Tibial nerve (tissue), 4 donors: ENCODE results near the gene IZUMO1. TPM values are rescaled to one million over a fixed set of nuclear protein-coding genes. Genes with fewer than 3 reads are reported as not detected.
A peak's percentile ranks its signal among the peaks of the same experiment; 100 is the strongest.
"Not testable (repeated sequence)": the region's sequence is repeated elsewhere in the genome, so short reads cannot be mapped to it uniquely, and the experiment has no call there.

Experiments
- DNase-seq, 2 donors: peaks; one replicate each; pipeline ENCODE4 v3.0.0-alpha.2; 2019; ENCODE audit warnings: low spot score in 2 of 2
- H3K27ac ChIP-seq, 4 donors: fragments of 200-600 bp; sonication (generic) in 3 of 4; one replicate each; pipeline ENCODE4 v1.5.1; 2017 to 2019; ENCODE audit warnings: mild to moderate bottlenecking in 1 of 4
- H3K27me3 ChIP-seq, 2 donors: fragments of 200-600 bp; sonication (generic) in 1 of 2; one replicate each; pipeline versions ENCODE4 v1.5.1 to v1.6.0; 2017 to 2019
- H3K36me3 ChIP-seq, 3 donors: fragments of 200-600 bp; sonication (generic); one replicate each; pipeline ENCODE4 v1.5.1; 2018 to 2019
- H3K4me1 ChIP-seq, 4 donors: fragments of 200-600 bp; sonication (generic) in 3 of 4; one replicate each; pipeline ENCODE4 v1.5.1; 2017 to 2019
- H3K4me3 ChIP-seq, 4 donors: fragments of 200-600 bp; sonication (generic) in 3 of 4; one replicate each; pipeline ENCODE4 v1.5.1; 2017 to 2019; ENCODE audit warnings: mild to moderate bottlenecking in 1 of 4, moderate library complexity in 1 of 4
- H3K9me3 ChIP-seq, 4 donors: fragments of 200-600 bp; sonication (generic) in 3 of 4; one replicate each; pipeline ENCODE4 v1.5.1; 2017 to 2019
- CTCF ChIP-seq, 5 experiments: fragments of 200-600 bp in 3 of 5; fragments of 450-650 bp in 2 of 5; sonication (generic) in 3 of 5; IDR thresholded peaks; one replicate each; pipeline ENCODE4 v1.5.1; 2016 to 2019; ENCODE audit warnings: antibody characterized with exemption in 5 of 5, mild to moderate bottlenecking in 3 of 5, moderate library complexity in 2 of 5
- EP300 ChIP-seq, 2 donors: sonication (generic); formaldehyde crosslinking; IDR thresholded peaks; one replicate each; pipeline ENCODE4 v1.6.1; 2017; ENCODE audit warnings: antibody characterized with exemption in 2 of 2, mild to moderate bottlenecking in 1 of 2
- POLR2A ChIP-seq, 2 donors: fragments of 450-650 bp; IDR thresholded peaks; one replicate each; pipeline ENCODE4 v1.6.1; 2017; ENCODE audit warnings: antibody characterized with exemption in 2 of 2, mild to moderate bottlenecking in 2 of 2, moderate library complexity in 2 of 2
- WGBS, 2 donors: methylation state at CpG; one replicate each; pipeline ENCODE4 v1.1.5; 2018; 5-methylcytosine and 5-hydroxymethylcytosine counted together
- small RNA-seq: library from RNA; depleted of rRNA; stranded (forward); fragments of <200 nt; gene quantifications from one replicate; pipeline ENCODE3, GENCODE V24; 2016
- total RNA-seq, 4 donors: library from RNA; depleted of rRNA; stranded (reverse); fragments of >200 nt; gene quantifications; one replicate each; pipeline ENCODE4 v1.1.0, GENCODE V29; 2016

The IZUMO1 gene
- total RNA-seq, 4 donors from 2014 or later, result 0.21 to 0.30 TPM; not detected in 2

GRCh38 chr19:48696353-48697010 is 50.2 kb downstream of the IZUMO1 start:
- Histone ChIP-seq H3K4me3 (peak overlapping the region in 3 of 4 donors; percentile 4 to 20 (median 17)), H3K27ac (peak overlapping the region in 1 of 4 donors; percentile 68), H3K36me3 (peaks cover 0 to 20% (median 0%) of the 10 kb centered on the region in 3 donors), H3K4me1 (peaks cover 0 to 12% (median 2%) of the 10 kb centered on the region in 4 donors), H3K27me3 (peaks cover 0 to 21% of the 10 kb centered on the region in 2 donors), H3K9me3 (no peaks in the 10 kb centered on the region)
- WGBS, 2 donors, result 7 to 14% methylated on average over 31 to 33 of the region's 34 CpGs
- TF ChIP-seq EP300 (IDR thresholded peaks at IDR 0.05), result no peak
- no peak for TF ChIP-seq CTCF (IDR thresholded peaks at IDR 0.05)
- no peak for TF ChIP-seq POLR2A (IDR thresholded peaks at IDR 0.05)
- DNase-seq, result no peak

GRCh38 chr19:48695743-48696352 is 50.9 kb downstream of the IZUMO1 start, which contains the start of gene FUT2:
TSS of gene FUT2 (plus strand) at chr19:48695971. CDS start at chr19:48702957, 6,986 bp downstream.
- Histone ChIP-seq H3K4me3 (peak within 1 kb of the TSS in 3 of 4 donors; percentile 4 to 20 (median 17)), H3K27me3 (peaks cover 0 to 21% of the 10 kb centered on the region in 2 donors), H3K36me3 (peaks cover 0 to 14% (median 0%) of the 10 kb centered on the region in 3 donors), H3K9me3 (no peaks in the 10 kb centered on the region), H3K4me1 (peaks cover 0 to 12% (median 2%) of the 10 kb centered on the region in 4 donors), H3K27ac (peak within 1 kb of the TSS in 1 of 4 donors; percentile 68)
- DNase-seq, result no peak
- 42 to 45% methylated on average over 13 to 16 of the region's 16 CpGs for WGBS, 2 donors
- TF ChIP-seq EP300 (IDR thresholded peaks at IDR 0.05), result no peak
- no peak for TF ChIP-seq CTCF (IDR thresholded peaks at IDR 0.05)
- no peak for TF ChIP-seq POLR2A (IDR thresholded peaks at IDR 0.05)

GRCh38 chr19:48693629-48694028 is 53.1 kb downstream of the IZUMO1 start:
- Histone ChIP-seq H3K27me3 (peaks cover 0 to 21% of the 10 kb centered on the region in 2 donors), H3K4me1 (peaks cover 0 to 12% (median 2%) of the 10 kb centered on the region in 4 donors), H3K36me3 (peaks cover 0 to 13% (median 0%) of the 10 kb centered on the region in 3 donors)
- 77 to 89% methylated on average over 9 of the region's 9 CpGs for WGBS, 2 donors
- H3K9me3 ChIP-seq, H3K27ac ChIP-seq, DNase-seq, H3K4me3 ChIP-seq: not testable (repeated sequence)

Small RNA genes within 50 kb of the gene (small RNA-seq; reads per million reads assigned to genes)
- not detected for gene RNU6-317P

Other genes starting within 250 kb of the IZUMO1 start
- 1 to 10 TPM in 1 of 4 donors, under 1 TPM in 2, not detected in 1; under 0.01 to 1.8 (median 0.59) TPM for gene LMTK3, start 235.1 kb downstream of the IZUMO1 start, total RNA-seq
- gene SULT2B1, start 194.7 kb downstream of the IZUMO1 start, total RNA-seq, result not detected
- not detected for gene SPACA4, start 140.2 kb downstream of the IZUMO1 start, total RNA-seq
- gene FAM83E, start 131.8 kb downstream of the IZUMO1 start, total RNA-seq, result not detected
- gene RPL18, start 127.7 kb downstream of the IZUMO1 start, total RNA-seq, result 1,000 to 10,000 TPM; 2,253 to 3,141 (median 2,490) TPM
- 10 to 100 TPM; 28.0 to 34.7 (median 30.1) TPM for gene SPHK2, start 127.4 kb downstream of the IZUMO1 start, total RNA-seq
- 10 to 100 TPM in 2 of 4 donors, 1 to 10 TPM in 2; 2.4 to 20.1 (median 10.1) TPM for gene DBP, start 109.5 kb downstream of the IZUMO1 start, total RNA-seq
- 1 to 10 TPM; 3.1 to 5.4 (median 4.0) TPM for gene CA11, start 100.7 kb downstream of the IZUMO1 start, total RNA-seq
- gene NTN5, start 73.9 kb downstream of the IZUMO1 start, total RNA-seq, result 1 to 10 TPM in 3 of 4 donors, under 1 TPM in 1; 0.78 to 6.9 (median 2.2) TPM
- gene FUT2, start 50.9 kb downstream of the IZUMO1 start, total RNA-seq, result under 1 TPM in 1 of 4 donors, not detected in 3; 0.44 TPM
- 1 to 10 TPM; 2.7 to 7.2 (median 5.9) TPM for gene MAMSTR, start 27.2 kb downstream of the IZUMO1 start, total RNA-seq
- 10 to 100 TPM; 12.3 to 23.3 (median 19.8) TPM for gene RASIP1, start 6.3 kb downstream of the IZUMO1 start, total RNA-seq
- 1 to 10 TPM in 3 of 4 donors, under 1 TPM in 1; 0.98 to 4.2 (median 2.4) TPM for gene FUT1, start 5.7 kb upstream of the IZUMO1 start, total RNA-seq
- not detected for gene FGF21, start 8.6 kb upstream of the IZUMO1 start, total RNA-seq
- gene BCAT2, start 64.1 kb upstream of the IZUMO1 start, total RNA-seq, result 100 to 1,000 TPM in 1 of 4 donors, 10 to 100 TPM in 3; 75.8 to 108 (median 88.3) TPM
- 10 to 100 TPM; 20.1 to 34.5 (median 26.3) TPM for gene HSD17B14, start 89.6 kb upstream of the IZUMO1 start, total RNA-seq
- 100 to 1,000 TPM; 211 to 444 (median 282) TPM for gene PLEKHA4, start 121.7 kb upstream of the IZUMO1 start, total RNA-seq
- gene PPP1R15A, start 125.5 kb upstream of the IZUMO1 start, total RNA-seq, result 100 to 1,000 TPM in 2 of 4 donors, 10 to 100 TPM in 2; 81.0 to 171 (median 101) TPM
- gene TULP2, start 151.8 kb upstream of the IZUMO1 start, total RNA-seq, result 1 to 10 TPM in 1 of 4 donors, under 1 TPM in 2, not detected in 1; 0.22 to 2.5 (median 0.60) TPM
- 100 to 1,000 TPM; 220 to 352 (median 287) TPM for gene NUCB1, start 153.4 kb upstream of the IZUMO1 start, total RNA-seq
- 1 to 10 TPM in 1 of 4 donors, not detected in 3; 1.2 TPM for gene DHDH, start 186.8 kb upstream of the IZUMO1 start, total RNA-seq
- gene BAX, start 208.0 kb upstream of the IZUMO1 start, total RNA-seq, result 10 to 100 TPM; 31.4 to 61.2 (median 38.4) TPM
- 1,000 to 10,000 TPM; 5,480 to 8,362 (median 5,857) TPM for gene FTL, start 218.4 kb upstream of the IZUMO1 start, total RNA-seq
- gene GYS1, start 246.4 kb upstream of the IZUMO1 start, total RNA-seq, result 10 to 100 TPM; 28.8 to 42.0 (median 31.0) TPM
- 100 to 1,000 TPM in 1 of 4 donors, 10 to 100 TPM in 3; 69.2 to 120 (median 78.5) TPM for gene RUVBL2, start 247.0 kb upstream of the IZUMO1 start, total RNA-seq